ENCODE data around the gene FCGBP. TPM values are rescaled to one million over a fixed set of nuclear protein-coding genes. Genes with fewer than 3 reads are reported as not detected.
"Not testable (repeated sequence)": the region's sequence is repeated elsewhere in the genome, so short reads cannot be mapped to it uniquely, and the experiment has no call there.

The FCGBP gene
- total RNA-seq, 3 donors from 2014 or later, result 1,609 to 4,808 (median 4,422) TPM

GRCh38 chr19:39967561-39967960 is 33.1 kb upstream of the FCGBP start:
- no peaks in the 10 kb centered on the region for H3K9me3 ChIP-seq
- TF ChIP-seq, protein P1, sequence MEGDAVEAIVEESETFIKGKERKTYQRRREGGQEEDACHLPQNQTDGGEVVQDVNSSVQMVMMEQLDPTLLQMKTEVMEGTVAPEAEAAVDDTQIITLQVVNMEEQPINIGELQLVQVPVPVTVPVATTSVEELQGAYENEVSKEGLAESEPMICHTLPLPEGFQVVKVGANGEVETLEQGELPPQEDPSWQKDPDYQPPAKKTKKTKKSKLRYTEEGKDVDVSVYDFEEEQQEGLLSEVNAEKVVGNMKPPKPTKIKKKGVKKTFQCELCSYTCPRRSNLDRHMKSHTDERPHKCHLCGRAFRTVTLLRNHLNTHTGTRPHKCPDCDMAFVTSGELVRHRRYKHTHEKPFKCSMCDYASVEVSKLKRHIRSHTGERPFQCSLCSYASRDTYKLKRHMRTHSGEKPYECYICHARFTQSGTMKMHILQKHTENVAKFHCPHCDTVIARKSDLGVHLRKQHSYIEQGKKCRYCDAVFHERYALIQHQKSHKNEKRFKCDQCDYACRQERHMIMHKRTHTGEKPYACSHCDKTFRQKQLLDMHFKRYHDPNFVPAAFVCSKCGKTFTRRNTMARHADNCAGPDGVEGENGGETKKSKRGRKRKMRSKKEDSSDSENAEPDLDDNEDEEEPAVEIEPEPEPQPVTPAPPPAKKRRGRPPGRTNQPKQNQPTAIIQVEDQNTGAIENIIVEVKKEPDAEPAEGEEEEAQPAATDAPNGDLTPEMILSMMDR (IDR thresholded peaks at IDR 0.05), result no peak
- no peak overlapping the region for H3K4me3 ChIP-seq
- ATAC-seq, result no peak
- DNase-seq, result no peak
- H3K36me3 ChIP-seq (ENCODE audit: low read depth), result peaks cover 4% of the 10 kb centered on the region
- intact Hi-C loops (cut with DNase I, micrococcal nuclease), result no loop called here
- H3K4me1 ChIP-seq (ENCODE audit: low read depth), result peaks cover 6% of the 10 kb centered on the region

- peaks cover 3% of the 10 kb centered on the region for H3K4me1 ChIP-seq (ENCODE audit: low read depth)
- H3K9me3 ChIP-seq, result no peaks in the 10 kb centered on the region
- TF ChIP-seq, protein P1 (IDR thresholded peaks at IDR 0.05), result no peak
- H3K36me3 ChIP-seq (ENCODE audit: low read depth), result peaks cover 4% of the 10 kb centered on the region
- no peak overlapping the region for H3K4me3 ChIP-seq
- ATAC-seq (no peak), DNase-seq (no peak)
- intact Hi-C loops (cut with DNase I, micrococcal nuclease), result no loop called here
Observed at GRCh38 chr19:39966617-39967016, 32.2 kb upstream of the FCGBP start.

DNA sequence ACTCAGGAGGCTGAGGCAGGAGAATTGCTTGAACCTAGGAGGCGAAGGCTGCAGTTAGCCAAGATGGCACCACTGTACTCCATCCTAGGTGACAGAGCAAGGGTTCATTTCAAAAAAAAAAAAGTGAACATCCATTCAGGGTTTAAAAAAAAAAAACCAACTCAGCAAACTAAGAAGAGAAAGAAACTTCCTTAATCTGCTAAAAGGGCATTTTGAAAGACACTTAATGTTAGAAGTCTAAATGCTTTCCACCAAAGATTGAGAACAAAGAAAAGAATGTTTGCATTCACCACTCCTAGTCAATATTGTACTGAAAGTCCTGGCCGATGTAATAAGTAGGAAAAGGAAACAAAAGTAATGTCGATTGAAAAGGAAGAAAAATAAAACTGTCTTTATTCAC is 29.5 kb upstream of the FCGBP start:
- no peak for DNase-seq
- TF ChIP-seq, protein P1 (IDR thresholded peaks at IDR 0.05), result no peak
- intact Hi-C loops (cut with DNase I, micrococcal nuclease), result no loop called here
- Histone ChIP-seq H3K36me3 (ENCODE audit: low read depth) (no peaks in the 10 kb centered on the region), H3K4me3 (no peak overlapping the region), H3K4me1 (ENCODE audit: low read depth) (no peaks in the 10 kb centered on the region), H3K9me3 (no peaks in the 10 kb centered on the region)
- no peak for ATAC-seq

DNA sequence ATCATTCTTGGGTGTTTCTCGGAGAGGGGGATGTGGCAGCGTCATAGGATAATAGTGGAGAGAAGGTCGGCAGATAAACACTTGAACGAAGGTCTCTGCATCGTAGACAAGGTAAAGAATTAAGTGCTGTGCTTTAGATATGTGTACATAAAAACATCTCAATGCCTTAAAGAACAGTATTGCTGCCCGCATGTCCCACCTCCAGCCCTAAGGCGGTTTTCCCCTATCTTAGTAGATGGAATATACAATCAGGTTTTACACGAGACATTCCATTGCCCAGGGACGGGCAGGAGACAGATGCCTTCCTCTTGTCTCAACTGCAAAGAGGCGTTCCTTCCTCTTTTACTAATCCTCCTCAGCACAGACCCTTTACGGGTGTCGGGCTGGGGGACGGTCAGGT is 25.0 kb upstream of the FCGBP start:
- DNase-seq; ATAC-seq; intact Hi-C loops (cut with DNase I, micrococcal nuclease): not testable (repeated sequence)

GRCh38 chr19:39958942-39959341 is 24.5 kb upstream of the FCGBP start:
- not testable (repeated sequence) for ATAC-seq, H3K9me3 ChIP-seq

More for the DNA sequence above, 25.0 kb upstream of the FCGBP start:
- not testable (repeated sequence) for H3K4me1 ChIP-seq (ENCODE audit: low read depth); H3K9me3 ChIP-seq; H3K36me3 ChIP-seq (ENCODE audit: low read depth); H3K4me3 ChIP-seq

GRCh38 chr19:39957886-39958285 is 23.5 kb upstream of the FCGBP start:
- ATAC-seq; H3K4me3 ChIP-seq; intact Hi-C loops (cut with DNase I, micrococcal nuclease): not testable (repeated sequence)

More at GRCh38 chr19:39958942-39959341, 24.5 kb upstream of the FCGBP start:
- H3K4me1 ChIP-seq (ENCODE audit: low read depth); H3K4me3 ChIP-seq; H3K36me3 ChIP-seq (ENCODE audit: low read depth); DNase-seq; intact Hi-C loops (cut with DNase I, micrococcal nuclease): not testable (repeated sequence)

DNA sequence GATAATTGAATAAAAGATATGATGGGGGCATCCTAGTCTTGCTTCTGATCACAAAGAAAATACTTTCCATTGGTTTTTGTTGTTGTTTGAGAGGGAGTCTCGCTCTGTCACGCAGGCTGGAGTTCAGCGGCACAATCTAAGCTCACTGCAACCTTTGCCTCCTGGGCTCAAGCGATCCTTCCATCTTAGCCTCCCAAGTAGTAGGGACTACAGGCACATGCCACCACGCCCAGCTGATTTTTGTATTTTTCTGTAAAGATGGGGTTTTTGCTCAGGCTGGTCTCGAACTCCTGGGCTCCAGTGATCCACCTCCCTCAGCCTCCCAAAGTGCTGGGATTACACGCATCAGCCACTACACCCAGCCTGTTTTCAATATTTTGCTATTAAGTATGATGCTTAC is 19.5 kb upstream of the FCGBP start:
- DNase-seq, result no peak
- ATAC-seq, result no peak

More at GRCh38 chr19:39957886-39958285, 23.5 kb upstream of the FCGBP start:
- DNase-seq; H3K9me3 ChIP-seq; H3K4me1 ChIP-seq (ENCODE audit: low read depth); H3K36me3 ChIP-seq (ENCODE audit: low read depth): not testable (repeated sequence)

More for the DNA sequence above, 19.5 kb upstream of the FCGBP start:
- H3K4me1 ChIP-seq (ENCODE audit: low read depth), result no peaks in the 10 kb centered on the region
- intact Hi-C loops (cut with DNase I, micrococcal nuclease), result no loop called here
- no peaks in the 10 kb centered on the region for H3K36me3 ChIP-seq (ENCODE audit: low read depth)
- TF ChIP-seq, protein P1 (IDR thresholded peaks at IDR 0.05), result no peak
- H3K9me3 ChIP-seq, result no peaks in the 10 kb centered on the region
- no peak overlapping the region for H3K4me3 ChIP-seq

Measured in mucosa of descending colon (tissue), 3 donors.